ENCODE measurements around the gene YIPF2. TPM values are rescaled to one million over a fixed set of nuclear protein-coding genes. Genes with fewer than 3 reads are reported as not detected.

Gene YIPF2
- total RNA-seq, 1 donor from 2014 or later = 69.5 TPM

DNA sequence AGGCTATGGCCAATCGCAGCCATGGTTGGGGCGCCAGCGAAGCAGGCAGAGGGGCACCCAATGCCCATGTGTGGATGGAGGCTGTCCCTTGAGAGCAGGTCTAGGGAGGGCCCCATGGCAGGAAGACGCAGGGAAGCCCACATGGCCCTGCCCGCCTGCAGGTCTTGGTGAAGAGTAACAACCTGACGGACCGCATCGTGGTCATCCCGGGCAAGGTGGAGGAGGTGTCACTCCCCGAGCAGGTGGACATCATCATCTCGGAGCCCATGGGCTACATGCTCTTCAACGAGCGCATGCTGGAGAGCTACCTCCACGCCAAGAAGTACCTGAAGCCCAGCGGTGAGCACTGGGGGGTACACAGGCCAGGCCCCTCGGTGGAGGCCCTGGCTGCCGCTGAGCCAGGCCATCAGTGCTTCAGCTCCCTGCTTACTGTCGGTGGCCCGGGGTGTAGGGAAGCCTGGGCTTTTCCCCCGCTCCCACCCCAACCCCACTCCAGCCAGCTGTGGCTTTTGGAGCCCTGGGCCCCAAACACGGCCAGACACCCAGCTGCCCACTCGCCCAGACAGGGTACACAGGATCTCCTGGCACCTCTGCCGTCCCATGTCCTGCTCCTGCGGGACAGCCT, 14.6 kb downstream of the YIPF2 start:
- peaks cover 19% of the 10 kb centered on the region for H4K20me1 ChIP-seq (ENCODE audit: insufficient read depth, low read length)
- H3K4me1 Mint-ChIP-seq (ENCODE audit: low read depth, unreplicated experiment) = peaks cover 13% of the 10 kb centered on the region
- H3K9me3 ChIP-seq (ENCODE audit: insufficient read depth, low read depth, low read length) = no peaks in the 10 kb centered on the region
- FAIRE-seq (no peak), DNase-seq (ENCODE audit: low read depth) (no peak)
- H3K27me3 ChIP-seq (ENCODE audit: insufficient read depth, low read length) = no peaks in the 10 kb centered on the region
- no peak overlapping the region for H3K27ac ChIP-seq (ENCODE audit: low read depth, low read length)
- peaks cover 13% of the 10 kb centered on the region for H3K36me3 Mint-ChIP-seq (ENCODE audit: low read depth, unreplicated experiment)
- no peaks in the 10 kb centered on the region for H3K9me3 Mint-ChIP-seq (ENCODE audit: unreplicated experiment)
- no peak overlapping the region for H2AFZ ChIP-seq (ENCODE audit: low read depth, low read length)
- H3K4me3 ChIP-seq (ENCODE audit: insufficient read depth, low read depth, low read length) = no peak overlapping the region
- H3K4me2 ChIP-seq (ENCODE audit: low read length) = no peak overlapping the region
- no peak for TF ChIP-seq EZH2 (IDR thresholded peaks at IDR 0.05; ENCODE audit: insufficient read depth, low read length)
- TF ChIP-seq, protein P1, sequence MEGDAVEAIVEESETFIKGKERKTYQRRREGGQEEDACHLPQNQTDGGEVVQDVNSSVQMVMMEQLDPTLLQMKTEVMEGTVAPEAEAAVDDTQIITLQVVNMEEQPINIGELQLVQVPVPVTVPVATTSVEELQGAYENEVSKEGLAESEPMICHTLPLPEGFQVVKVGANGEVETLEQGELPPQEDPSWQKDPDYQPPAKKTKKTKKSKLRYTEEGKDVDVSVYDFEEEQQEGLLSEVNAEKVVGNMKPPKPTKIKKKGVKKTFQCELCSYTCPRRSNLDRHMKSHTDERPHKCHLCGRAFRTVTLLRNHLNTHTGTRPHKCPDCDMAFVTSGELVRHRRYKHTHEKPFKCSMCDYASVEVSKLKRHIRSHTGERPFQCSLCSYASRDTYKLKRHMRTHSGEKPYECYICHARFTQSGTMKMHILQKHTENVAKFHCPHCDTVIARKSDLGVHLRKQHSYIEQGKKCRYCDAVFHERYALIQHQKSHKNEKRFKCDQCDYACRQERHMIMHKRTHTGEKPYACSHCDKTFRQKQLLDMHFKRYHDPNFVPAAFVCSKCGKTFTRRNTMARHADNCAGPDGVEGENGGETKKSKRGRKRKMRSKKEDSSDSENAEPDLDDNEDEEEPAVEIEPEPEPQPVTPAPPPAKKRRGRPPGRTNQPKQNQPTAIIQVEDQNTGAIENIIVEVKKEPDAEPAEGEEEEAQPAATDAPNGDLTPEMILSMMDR (IDR thresholded peaks at IDR 0.05; ENCODE audit: insufficient read depth, low read depth, low read length) = no peak
- peaks cover 8% of the 10 kb centered on the region for H3K36me3 ChIP-seq (ENCODE audit: insufficient read depth, low read length)
- H3K79me2 ChIP-seq (ENCODE audit: insufficient read depth, low read length) = no peaks in the 10 kb centered on the region
- no peak overlapping the region for H3K4me3 Mint-ChIP-seq (ENCODE audit: unreplicated experiment)
- H3K27ac Mint-ChIP-seq (ENCODE audit: unreplicated experiment) = no peak overlapping the region
- H3K27me3 Mint-ChIP-seq (ENCODE audit: low read depth, unreplicated experiment) = no peaks in the 10 kb centered on the region
- H3K4me1 ChIP-seq (ENCODE audit: insufficient read depth, low read length) = peaks cover 14% of the 10 kb centered on the region
- H3K9ac ChIP-seq (ENCODE audit: low read length) = no peak overlapping the region

GRCh38 chr19:10912619-10913018, 15.8 kb downstream of the YIPF2 start:
- Histone ChIP-seq H3K36me3 (ENCODE audit: insufficient read depth, low read length) (peaks cover 5% of the 10 kb centered on the region), H3K79me2 (ENCODE audit: insufficient read depth, low read length) (peaks cover 4% of the 10 kb centered on the region), H3K4me2 (ENCODE audit: low read length) (no peak overlapping the region), H4K20me1 (ENCODE audit: insufficient read depth, low read length) (peaks cover 22% of the 10 kb centered on the region), H3K4me1 (ENCODE audit: insufficient read depth, low read length) (peaks cover 14% of the 10 kb centered on the region), H3K27me3 (ENCODE audit: insufficient read depth, low read length) (no peaks in the 10 kb centered on the region), H3K4me3 (ENCODE audit: insufficient read depth, low read depth, low read length) (no peak overlapping the region), H3K9ac (ENCODE audit: low read length) (no peak overlapping the region), H3K9me3 (ENCODE audit: insufficient read depth, low read depth, low read length) (no peaks in the 10 kb centered on the region), H2AFZ (ENCODE audit: low read depth, low read length) (no peak overlapping the region), H3K27ac (ENCODE audit: low read depth, low read length) (no peak overlapping the region)
- H3K4me3 Mint-ChIP-seq (ENCODE audit: unreplicated experiment) = no peak overlapping the region
- no peak for TF ChIP-seq EZH2 (IDR thresholded peaks at IDR 0.05; ENCODE audit: insufficient read depth, low read length)
- TF ChIP-seq, protein P1 (IDR thresholded peaks at IDR 0.05; ENCODE audit: insufficient read depth, low read depth, low read length) = no peak
- no peak overlapping the region for H3K27ac Mint-ChIP-seq (ENCODE audit: unreplicated experiment)
- no peaks in the 10 kb centered on the region for H3K27me3 Mint-ChIP-seq (ENCODE audit: low read depth, unreplicated experiment)
- DNase-seq (ENCODE audit: low read depth) (no peak), FAIRE-seq (no peak)
- H3K4me1 Mint-ChIP-seq (ENCODE audit: low read depth, unreplicated experiment) = peaks cover 13% of the 10 kb centered on the region
- H3K9me3 Mint-ChIP-seq (ENCODE audit: unreplicated experiment) = no peaks in the 10 kb centered on the region
- H3K36me3 Mint-ChIP-seq (ENCODE audit: low read depth, unreplicated experiment) = peaks cover 13% of the 10 kb centered on the region

All from astrocyte (in vitro differentiated cells and primary cell).